Measurements from ENCODE around the gene OXER1.
A peak's percentile ranks its signal among the peaks of the same experiment; 100 is the strongest.

The OXER1 gene

DNA sequence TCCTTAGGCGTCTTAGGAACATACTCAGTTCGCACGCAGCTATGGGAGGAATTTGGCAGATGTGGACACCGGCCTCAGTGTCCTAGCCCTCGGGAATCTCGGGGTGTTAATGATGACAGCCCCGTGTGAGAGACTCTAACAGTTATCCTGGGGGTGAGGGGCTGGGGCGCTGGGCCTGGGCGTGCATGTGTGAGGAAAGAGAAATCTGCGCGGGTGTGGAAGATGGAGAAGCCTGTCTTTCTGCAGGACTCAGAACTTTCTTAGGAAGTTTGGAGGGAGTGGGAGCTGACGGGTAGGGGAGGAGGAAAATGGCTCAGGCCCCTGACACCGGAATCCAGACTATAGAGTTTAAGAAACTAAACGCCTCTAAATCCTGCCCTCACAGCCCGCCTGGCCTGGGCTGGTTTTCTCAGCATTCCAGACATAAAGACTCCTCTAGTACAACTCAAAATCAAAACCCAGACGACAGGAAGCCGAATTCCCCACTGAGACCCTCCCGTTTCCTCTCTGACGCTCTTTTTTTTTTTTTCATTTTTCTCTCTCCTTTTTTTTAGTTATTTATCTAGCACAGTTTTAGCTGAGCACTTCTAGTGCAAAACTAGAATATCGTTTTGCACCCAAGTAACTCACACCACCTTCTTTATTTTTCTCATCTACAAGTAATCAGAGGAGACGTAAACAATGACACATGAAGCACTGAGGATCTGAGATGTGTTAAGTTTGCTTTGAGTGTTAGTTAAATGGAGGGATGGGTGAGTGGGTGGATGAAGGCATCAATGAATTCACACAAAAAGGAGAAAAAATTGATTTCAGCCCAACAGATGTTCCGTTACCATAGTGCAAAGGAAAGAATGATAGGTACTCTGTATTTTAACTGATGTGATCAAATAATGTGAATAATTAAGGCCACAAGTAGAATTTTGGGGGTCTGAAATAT lies 29.7 kb upstream of the OXER1 start:
- DNase-seq (ENCODE audit: low read depth) = peak; percentile 34

DNA sequence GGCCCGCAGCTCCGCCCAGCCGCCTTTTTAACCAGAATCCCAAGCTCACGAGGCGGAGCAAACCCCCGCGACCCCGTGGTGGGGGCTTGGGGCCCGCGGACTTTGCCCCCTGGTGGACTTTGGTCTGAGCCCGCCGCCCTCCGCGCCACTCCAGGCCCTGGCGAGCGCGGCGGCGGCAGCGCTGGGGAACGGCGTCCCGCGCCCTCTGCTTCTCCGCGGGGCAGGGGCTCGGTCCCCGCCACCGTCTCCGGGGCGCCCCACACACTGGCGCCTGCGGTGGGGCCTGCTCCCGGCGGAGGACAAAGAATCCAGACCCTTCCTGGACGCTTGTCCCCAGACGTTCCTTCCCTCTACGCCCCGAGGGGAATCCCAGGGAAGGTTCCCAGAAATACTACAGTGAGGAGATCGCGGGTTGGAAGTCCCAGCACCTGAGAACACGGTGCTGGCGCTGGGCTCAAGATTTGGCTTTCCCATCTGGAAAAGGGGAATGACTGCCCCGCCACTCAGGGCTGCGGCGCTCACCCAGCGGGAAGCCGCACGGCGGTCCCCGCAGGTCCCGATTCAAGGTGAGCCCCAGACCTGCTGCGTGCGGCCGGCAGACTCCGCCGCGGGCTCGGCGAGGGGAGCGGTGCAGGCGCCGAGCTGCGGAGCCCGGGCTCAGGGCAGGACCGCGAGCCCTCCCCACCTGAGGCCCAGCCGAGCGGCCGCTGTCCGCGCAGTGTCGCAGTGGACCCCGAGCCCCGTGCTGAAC lies 28.8 kb upstream of the OXER1 start, which contains the start of gene HAAO:
Gene HAAO (minus strand): TSS at position 1 of the 751 bp plus-strand sequence. CDS start 47 bp downstream, outside the sequence.
- no peak for DNase-seq (ENCODE audit: low read depth)

DNA sequence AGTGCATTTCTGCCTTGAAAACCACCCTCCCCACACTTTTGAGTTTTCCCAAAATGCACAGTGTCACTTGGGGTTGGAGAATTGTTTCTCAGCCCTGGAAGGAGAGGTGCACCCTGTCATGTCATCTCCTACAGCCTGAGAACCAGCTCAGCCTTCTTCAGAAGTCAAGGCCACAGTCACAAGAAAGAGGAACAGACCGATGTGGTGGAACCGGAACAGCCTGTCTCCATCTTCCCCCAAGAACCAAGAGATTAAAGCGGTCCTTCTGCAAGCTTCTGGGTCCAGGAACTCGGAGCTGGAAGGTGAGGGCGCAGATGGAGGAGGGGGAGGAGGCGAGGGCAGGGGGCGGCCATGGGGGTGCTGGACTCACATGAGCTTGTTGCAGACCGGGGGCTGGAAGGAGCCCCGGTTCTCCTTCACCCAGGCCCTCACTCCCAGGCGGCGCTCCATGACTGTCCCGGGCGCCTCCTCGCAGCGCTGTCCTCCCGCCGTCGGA lies 28.2 kb upstream of the OXER1 start:
- DNase-seq (ENCODE audit: low read depth) = no peak

DNA sequence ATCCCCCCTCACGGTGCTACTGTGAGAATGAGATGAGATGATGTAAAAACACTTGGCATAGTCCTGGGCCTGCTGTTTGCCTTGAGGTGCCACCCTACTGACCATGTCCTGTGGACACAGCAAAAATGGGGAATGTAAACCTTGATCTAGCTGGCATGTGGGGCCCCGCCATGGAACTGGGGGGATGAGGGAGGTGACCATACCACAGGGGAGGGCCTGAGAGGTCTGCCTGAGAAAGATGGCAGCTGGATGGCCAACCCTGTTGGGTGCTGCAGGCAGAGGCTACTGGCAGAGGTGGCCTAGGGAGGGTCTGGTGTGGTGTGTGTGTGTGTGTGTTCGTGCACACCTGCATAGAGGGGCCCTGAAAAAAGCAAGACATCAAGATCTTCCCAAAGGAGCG lies 27.7 kb upstream of the OXER1 start:
- no peak for DNase-seq (ENCODE audit: low read depth)

DNA sequence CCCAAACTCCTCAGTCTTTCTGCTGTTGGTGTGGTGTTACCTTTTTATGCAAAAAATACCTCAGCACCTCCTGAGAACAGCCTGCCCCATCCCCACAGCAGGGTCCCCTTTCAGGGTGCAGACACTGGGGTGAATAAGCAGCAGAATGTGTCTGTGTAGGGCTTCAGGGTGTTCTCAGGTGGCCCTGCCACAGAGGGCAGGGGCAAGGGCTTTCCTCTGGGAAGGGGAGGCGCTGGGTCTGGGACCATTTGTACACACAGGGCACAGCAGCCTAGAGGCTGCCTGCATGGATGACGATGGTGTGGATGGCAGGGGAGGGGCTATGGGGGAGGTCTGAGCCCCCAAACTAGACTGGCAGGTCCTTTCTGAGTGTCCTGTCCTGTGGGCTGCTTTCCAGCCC lies 25.8 kb upstream of the OXER1 start:
- no peak for DNase-seq (ENCODE audit: low read depth)

DNA sequence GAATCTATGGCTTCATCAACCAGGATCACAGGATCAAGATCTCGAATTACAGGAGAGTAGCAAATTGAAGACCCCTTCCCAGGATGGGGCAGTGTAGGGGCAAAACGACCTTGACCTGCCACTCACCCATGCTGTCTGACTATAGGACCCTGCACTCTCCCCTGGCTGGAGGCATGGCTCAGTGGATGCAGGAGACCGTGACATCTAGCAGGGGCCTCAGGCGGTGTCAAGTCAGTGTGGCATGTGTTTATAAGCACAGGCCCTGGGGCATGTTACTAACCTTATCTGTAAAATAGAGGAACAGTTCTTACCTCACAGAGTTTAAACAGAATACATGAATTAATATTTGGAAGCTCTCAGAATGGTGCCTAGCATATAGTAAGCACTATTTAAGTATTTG lies 24.9 kb upstream of the OXER1 start:
- no peak for DNase-seq (ENCODE audit: low read depth)

DNA sequence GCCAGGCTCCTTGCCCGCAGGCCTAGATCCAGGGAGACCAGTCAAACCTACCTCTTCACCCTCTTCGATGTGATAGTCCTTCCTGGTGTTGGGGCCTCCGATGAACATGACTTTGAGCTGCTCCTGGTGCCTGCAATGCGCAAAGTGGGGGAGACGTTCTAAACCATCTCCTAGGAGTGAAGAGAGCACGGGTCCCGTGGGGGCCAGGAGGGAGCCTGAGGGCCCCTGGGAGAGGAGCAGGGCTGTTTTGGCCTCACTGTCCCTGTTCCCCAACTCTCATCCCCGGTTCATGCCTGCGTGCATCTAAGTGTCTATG lies 24.5 kb upstream of the OXER1 start:
- no peak for DNase-seq (ENCODE audit: low read depth)

DNA sequence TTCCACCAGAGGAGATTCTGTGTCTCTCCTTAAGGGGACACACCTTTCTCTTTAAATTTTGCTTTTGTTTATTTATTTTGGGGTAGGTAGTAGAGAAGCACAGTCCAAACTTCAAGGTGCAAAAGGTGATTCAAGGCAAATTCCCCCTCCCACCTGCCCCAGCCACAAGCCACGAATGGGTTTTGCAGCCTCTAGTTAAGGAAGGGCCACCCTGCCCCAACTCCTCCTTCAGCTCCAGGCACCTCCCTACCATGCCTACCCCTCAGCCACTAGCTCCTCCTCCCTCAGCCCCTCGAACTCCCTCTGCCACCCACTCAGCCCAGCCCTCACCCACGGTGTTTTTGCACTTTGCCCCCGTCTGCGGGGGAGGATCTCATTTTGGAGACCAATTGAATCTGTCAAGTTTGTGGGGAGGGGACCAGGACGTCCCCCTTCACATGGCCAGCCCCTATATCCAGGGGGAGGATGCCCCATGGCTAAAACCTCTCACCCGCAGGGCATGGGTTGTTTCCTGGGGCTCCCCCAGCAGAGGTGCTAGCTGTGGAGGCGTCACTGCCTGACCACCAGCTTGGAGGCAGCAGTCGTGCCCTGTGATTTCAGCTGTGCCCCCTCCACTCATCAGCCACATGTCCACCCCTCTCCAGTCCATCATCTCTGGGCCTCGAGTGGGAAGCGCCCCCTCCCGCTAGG lies 24.0 kb upstream of the OXER1 start:
- DNase-seq (ENCODE audit: low read depth) = no peak

DNA sequence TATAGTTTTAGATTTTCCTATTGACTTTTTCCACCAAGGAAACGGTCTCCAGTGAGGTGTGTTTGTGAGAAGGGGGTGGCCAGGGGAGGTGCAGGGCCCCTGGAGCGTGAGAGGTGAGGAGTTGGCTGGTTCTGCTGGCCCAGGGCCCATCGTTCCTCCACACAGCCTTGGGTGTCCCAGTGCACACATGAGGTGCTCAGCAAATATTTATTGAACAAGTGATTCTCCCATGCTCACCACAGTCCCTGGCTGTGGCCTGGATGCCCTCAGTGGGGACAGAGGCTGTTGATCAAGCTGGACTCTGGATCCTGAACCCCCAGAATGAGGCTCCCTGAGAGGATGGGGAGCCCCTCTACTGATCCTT lies 23.5 kb upstream of the OXER1 start:
- no peak for DNase-seq (ENCODE audit: low read depth)

DNA sequence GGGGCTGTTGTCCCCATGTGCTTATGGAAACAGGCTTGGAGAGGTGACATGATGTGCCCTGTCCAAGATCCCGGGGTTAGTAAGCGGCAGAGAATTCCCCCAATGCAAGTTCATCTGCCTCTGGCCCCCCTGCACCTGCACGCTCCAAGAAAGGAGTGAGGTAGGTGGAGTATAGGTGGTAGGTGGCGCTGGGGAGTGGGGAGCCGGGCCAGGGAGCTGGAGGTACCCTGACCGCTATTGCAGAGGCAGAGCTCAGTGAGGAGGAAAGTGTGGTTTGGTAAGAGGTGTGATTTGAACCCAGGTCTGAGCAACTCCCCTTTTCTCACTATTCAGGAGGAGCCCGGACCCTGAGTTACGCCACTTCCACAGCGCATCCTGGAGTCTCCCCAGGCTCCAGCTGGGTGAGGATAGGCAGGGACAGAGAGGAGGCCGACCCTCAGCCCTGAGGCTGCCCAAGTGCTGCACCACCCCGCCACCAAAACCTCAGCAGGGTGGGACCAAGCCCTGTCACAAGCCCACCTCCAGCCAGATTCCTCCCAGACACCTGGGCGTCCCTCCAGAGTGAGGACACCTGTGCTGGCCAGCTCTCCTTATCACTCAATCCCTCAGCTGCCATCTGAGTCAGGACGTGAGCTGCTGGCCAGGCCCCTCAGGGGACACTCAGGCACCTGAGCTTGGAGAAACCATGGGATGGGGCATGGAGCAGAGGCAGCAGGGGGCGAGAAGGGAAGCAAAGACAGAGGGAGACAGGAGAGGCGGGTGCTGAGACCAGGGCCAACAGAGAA lies 22.8 kb upstream of the OXER1 start:
- DNase-seq (ENCODE audit: low read depth) = no peak

DNA sequence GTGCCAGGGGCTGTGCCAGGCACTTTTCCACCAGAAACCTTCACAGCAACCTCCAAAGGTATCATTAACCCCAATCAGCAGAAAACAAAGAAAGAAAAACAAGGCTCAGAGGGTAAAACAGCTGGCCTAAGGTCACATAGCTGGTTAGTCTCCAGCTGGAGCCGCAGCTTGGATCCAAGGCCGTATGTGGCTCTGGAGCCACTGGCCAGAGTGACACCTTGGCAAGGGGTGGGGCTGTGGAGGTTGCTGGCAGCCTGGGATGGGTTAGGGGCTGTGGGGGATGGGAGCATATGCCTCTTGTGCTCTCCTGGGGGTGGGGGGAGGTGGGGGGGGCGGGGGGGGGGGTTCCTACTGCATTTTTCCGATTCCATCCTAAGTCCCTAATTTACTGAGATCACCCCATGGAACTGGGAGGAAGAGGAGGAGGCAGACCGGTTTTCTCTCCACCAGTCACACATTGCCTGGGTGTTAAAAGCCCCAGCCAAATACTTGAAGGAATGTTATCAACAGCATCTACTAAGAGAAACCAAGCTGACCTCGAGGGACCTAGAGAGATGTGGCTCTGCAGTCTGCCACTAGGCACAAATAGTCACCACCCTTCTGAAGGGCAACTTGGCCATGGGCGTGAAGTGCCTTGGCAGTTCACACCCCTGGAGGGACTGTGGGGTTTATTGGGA lies 20.4 kb upstream of the OXER1 start:
- DNase-seq (ENCODE audit: low read depth) = no peak

DNA sequence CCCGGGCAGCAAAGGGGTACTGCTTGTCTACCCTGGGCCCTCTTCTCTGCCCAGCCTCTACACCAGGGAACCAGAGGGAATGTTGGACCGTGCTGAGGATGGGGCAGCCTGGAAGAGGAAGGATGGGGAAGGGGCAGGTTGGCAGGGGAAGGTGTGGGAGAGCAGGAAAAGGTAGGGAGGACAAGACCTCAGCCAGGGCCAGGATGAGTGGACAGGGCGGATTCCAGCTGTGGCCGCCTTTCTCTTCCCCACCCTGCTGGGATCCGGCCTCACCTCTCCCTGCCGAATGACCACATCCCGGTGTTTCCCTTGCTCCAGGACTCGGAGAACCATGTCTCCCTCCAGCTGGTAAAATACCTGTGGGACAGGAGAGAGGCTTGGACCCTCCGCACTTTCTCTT lies 19.6 kb upstream of the OXER1 start:
- DNase-seq (ENCODE audit: low read depth) = no peak

DNA sequence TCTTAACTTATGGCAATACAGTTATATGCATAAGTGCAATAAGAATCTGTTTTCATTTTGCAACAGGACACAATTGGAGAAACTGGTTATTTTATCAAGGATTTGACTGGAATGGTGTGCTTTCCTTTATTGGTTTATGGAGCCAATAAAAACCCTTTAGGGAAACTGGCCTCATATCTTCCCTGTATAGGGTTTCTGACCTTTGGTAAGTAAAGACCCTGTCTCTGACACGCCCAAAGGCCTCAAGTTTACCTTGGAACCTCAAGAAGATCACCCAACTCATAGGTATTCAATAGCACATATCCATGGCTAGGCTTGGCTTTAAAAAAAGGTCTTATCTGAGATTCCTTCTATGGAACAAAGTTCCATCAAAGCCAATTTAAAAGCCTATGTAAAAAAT lies 17.2 kb upstream of the OXER1 start:
- no peak for DNase-seq (ENCODE audit: low read depth)

DNA sequence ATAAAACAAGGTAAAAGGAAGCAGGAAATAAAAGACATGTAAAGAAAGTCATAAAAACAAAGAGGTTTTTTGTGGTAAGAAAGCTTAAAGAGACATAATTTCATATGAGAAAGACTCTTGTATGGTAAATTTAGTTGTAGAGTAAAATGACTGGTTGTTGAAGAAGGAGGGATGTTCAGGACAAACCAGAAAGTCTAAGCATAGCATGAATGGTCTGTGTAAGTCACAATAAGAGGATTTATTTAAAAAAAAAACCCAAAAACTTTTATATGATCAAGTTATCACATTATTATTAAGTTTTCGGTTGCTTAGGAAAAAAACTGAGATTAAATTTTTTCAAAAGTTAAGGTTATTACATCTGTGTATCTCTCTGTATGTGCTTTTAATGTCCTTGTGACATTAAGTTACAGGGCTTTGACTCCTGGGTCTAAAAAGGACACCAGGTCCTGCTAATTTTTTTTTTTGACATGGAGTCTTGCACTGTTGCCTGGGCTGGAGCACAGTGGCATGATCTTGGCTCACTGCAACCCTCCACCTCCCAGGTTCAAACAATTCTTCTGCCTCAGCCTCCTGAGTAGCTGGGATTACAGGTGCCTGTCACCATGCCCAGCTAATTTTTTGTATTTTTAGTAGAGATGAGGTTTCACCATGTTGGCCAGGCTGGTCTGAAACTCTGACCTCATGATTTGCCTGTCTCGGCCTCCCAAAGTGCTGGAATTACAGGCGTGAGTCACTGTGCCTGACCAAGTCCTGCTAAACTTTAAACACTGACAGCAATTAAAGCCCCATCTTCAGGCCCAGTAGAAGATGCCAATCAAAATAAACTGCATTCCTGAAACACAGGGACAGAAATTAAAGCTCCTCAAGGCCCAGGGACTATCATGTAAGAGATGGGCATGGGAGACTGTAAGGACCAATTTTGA lies 14.2 kb upstream of the OXER1 start:
- DNase-seq (ENCODE audit: low read depth) = peak; percentile 87

DNA sequence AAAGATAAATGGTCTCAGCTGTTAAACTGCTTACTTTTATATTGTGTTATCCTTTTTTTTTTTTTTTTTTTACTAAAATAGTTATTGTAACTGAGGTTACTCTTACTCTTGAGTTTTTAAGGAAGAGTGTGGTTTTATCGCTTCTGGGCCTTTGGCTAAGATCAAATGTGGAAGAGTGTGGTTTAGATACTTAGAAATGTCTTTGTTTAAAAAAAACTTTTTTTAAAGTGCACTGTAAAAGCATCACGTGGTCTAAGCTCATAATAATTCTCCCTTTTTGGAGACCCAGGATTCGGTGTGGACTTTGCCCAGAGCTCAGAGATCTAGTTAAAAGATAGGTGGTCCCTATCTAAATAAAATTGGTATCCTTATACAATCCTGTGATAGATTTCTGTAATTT lies 11.9 kb upstream of the OXER1 start:
- no peak for DNase-seq (ENCODE audit: low read depth)

DNA sequence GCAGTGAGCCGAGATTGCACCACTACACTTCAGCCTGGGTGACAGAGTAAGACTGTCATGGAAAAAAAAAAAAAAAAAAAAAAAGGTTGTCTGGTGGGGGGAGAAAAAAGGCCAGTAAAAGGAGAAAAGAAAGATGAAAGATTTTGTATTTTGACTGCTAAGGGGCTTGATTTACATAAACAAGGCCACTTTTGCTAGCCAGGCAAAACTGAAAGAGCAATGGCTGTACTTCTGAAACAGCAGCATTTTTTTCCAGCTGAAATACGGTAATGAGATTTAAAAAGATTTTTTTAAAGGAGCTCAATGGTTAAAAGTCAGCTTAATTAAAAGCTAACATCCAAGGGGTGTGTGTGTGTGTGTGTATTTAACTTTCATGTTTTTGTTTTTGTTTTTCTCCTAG lies 11.3 kb upstream of the OXER1 start:
- no peak for DNase-seq (ENCODE audit: low read depth)

DNA sequence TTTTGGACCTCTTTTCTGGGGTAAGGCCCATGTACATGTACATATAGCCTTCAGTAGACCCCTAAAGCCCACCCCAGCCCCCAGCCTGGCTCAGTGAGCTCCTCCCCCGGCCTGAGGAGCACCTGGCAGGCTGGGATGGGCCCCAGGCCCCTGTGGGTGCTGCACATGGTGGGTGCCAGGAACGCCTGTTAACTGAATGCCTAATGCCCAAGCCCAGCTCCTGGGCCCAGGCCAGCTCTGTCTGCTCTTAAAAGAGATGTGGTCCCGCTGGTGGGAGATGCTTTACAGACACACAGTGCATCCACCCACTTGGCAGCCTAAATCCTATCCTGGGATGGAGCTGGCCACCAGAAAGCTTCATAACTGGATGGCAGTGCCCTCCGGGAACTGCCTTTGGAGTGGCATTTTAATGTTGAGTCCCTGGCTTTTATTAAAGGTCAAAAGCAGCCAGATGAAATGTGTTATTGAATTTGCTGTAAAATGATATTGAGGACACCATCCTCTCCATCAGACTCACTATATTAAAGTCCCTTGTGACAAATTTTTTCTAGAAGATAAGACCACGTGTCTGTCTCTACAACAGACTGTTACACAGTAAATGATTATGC lies 7.7 kb upstream of the OXER1 start:
- DNase-seq (ENCODE audit: low read depth) = no peak

DNA sequence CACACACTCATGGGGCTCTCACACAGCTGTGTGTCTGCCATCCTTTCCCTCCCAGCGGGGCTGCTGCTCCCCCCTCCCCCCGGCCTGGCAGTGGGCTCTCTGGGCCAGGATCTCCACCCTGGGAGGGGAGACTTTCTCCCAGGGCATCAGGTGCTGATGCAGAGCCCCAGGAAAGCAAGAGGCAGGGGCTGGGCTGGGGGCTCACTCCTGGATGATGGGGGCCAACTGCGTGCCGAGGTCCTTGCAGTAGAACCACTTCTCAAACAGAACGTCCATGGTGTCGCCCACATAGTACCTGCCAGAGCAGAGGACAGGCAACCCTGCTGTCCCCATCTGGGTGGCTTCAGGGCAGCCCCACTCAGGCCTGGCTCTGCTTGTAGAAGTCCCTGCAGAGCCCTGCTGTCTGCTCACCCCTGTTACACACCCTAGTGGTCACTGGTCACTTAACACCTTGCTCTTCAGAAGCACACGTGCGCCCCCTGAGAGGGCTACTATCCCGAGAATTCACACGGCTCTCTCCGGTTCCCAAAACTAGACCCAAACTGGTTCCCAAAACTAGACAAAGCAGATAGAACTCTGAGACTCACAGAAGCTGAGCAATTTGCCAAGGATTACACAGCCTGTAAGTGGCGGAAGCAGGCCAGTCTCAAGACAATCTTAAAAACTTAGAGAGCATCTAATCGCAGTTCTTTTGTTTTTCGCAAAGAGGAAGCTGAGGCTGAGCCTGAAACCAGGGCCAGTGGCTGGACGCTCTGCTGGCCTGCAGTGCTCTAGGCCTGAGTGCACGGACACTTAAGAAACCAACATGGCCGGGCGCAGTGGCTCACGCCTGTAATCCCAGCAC lies 6.6 kb upstream of the OXER1 start:
- peak; percentile 51 for DNase-seq (ENCODE audit: low read depth)

Measured in EH (cell line).